ENCODE results near the gene RABL2A.
"Not testable (repeated sequence)": the region's sequence is repeated elsewhere in the genome, so short reads cannot be mapped to it uniquely, and the experiment has no call there.

Gene RABL2A

DNA sequence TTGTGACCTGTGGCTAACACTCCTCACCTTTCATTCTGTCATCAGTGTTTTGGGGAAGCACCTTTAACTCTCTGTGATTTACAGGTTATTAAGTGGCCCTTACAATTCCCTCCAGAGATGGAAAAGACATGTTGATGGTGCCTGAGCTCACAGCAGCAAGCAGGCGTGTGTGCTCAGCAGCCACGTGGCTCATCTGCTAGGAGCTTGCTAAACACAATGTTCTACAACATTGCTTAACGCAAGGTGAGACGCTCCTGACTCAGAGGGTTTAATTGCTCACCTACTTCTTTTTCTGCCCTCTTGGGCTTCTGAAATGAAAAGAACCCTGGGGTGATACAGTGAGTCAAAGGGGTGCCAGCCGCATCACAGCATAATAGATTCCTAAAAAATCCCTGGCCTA, 6.1 kb upstream of the RABL2A start:
- not testable (repeated sequence) for DNase-seq

DNA sequence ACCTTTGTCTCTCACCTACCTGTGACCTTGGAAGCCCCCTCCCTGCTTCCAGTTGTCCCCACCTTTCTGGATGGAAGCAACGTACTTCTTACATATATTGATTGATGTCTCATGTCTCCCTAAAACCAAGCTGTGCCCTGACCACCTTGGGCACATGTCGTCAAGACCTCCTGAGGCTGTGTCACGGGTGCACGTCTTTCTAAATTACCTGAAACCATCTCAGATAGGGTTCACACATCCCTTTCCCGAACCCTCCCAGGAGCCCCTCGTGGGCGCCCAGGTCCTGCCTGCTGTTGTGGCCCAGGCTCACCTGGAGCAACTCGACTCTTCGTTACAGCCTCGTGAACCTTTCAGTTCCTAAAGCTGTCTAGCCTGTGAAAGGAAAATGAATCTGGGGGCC, 1.2 kb upstream of the RABL2A start:
- DNase-seq = not testable (repeated sequence)

DNA sequence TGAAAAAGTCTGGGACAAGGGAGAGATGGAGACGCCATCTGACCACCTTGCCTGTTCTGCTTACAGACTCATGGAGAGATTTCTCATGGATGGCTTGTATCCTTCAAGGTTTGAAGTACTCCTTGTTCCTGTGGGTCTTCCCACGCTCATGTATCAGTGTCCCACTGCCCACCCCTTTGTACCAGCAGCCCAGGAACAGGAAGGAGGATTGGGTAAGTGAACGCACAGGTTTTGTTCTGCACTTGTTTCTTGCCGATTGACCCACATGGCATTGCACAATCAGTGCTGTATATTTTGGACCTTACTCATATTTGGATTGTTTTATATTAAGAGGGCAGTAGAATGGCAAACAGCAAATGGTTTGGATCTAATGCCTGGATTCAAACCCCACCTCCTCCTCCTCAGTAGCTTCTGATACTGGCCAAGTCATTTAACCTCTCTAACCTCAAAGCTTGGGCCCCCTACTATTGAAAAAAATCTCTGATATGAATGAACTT, 5.8 kb downstream of the RABL2A start:
- DNase-seq = not testable (repeated sequence)

DNA sequence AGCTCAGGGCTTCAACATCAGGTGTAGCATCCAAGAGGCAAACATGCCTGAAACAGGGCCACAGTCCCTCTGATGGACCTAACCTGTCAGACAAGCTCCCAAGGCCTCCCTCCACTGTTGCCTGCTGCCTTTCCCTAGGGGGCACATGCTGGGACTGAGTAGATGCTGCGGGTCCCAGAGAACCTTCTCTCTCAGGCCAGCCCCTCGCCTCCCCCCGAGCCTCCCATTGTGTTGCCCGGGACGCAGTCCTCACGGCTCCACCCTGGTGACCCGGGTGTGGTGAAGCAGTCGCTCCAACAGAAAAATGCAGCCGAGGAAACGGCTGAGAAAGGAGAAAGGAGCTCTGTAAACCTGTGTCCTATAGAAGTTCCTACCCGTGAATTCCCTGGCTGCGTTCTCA, 8.3 kb downstream of the RABL2A start:
- DNase-seq = not testable (repeated sequence)

DNA sequence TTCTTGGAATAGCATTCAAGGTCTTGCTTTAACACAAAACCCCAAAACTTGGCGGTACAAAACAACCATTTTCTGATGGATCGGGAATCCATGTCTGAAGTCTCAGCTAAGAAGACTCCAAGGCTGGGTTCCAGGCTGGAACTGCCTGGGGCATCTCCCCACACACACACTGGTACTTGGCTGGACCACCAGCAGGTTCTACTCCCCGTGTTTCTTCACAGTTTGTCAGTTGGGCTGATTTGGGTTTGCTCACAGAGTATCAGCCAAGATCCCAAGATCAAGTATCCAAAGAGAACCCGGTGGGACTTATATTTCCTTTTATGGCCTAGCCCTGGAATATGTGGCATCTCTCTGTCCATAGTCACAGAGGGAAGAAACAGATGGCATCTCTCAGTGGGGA, 9.2 kb downstream of the RABL2A start:
- not testable (repeated sequence) for DNase-seq

DNA sequence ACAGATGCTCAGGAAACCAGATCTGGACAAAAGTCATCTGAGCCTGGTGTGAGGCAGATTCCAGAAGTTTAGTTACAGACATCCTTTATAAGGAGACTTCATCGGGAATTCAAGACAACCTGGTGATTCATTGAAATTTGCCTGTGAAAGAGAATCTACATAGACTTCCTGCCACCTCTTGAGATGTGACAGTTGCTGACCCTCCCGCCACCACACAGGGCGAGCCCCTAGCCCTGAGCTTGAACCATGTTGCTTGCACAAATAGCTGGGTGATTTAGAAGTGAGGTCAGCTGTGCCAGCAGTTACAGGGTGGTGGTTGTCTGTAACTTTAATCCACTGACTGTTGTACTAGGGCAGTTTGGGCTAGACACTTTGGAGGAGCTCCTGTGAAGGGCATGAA, 11.0 kb downstream of the RABL2A start:
- not testable (repeated sequence) for DNase-seq

DNA sequence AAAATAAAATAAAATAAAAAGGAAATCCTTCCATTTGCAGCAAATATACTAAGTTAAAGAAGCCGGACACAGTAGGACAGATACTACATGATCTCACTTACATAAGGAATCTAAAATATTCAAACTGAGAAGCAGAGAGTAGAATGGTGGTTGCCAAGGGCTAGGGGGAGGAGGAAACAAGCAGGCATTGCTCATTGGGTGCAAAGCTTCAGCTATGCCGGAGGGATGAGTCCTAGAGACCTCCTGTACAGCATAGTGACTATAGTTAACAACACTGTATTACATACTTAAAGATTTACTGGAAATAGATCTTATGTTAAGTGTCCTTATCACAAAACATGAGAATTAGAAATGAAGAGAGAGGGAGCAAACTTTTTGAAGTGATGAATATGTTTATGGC, 19.2 kb downstream of the RABL2A start:
- DNase-seq = not testable (repeated sequence)

DNA sequence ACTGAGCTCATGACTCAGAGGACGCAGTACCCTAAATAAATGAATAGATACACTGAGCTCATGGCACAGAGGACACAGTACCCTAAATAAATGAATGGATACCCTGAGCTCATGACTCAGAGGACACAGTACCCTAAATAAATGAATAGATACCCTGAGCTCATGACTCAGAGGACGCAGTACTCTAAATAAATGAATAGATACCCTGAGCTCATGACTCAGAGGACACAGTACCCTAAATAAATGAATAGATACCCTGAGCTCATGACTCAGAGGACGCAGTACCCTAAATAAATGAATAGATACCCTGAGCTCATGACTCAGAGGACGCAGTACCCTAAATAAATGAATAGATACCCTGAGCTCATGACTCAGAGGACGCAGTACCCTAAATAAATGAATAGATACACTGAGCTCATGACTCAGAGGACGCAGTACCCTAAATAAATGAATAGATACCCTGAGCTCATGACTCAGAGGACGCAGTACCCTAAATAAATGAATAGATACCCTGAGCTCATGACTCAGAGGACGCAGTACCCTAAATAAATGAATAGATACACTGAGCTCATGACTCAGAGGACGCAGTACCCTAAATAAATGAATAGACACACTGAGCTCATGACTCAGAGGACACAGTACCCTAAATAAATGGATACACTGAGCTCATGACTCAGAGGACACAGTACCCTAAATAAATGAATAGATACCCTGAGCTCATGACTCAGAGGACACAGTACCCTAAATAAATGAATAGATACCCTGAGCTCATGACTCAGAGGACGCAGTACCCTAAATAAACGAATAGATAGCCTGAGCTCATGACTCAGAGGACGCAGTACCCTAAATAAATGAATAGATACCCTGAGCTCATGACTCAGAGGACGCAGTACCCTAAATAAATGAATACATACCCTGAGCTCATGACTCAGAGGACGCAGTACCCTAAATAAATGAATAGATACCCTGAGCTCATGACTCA, 24.1 kb downstream of the RABL2A start:
- not testable (repeated sequence) for DNase-seq

DNA sequence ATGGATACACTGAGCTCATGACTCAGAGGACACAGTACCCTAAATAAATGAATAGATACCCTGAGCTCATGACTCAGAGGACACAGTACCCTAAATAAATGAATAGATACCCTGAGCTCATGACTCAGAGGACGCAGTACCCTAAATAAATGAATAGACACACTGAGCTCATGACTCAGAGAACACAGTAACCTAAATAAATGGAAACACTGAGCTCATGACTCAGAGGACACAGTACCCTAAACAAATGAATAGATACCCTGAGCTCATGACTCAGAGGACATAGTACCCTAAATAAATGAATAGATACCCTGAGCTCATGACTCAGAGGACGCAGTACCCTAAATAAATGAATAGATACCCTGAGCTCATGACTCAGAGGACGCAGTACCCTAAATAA, 25.5 kb downstream of the RABL2A start:
- not testable (repeated sequence) for DNase-seq

DNA sequence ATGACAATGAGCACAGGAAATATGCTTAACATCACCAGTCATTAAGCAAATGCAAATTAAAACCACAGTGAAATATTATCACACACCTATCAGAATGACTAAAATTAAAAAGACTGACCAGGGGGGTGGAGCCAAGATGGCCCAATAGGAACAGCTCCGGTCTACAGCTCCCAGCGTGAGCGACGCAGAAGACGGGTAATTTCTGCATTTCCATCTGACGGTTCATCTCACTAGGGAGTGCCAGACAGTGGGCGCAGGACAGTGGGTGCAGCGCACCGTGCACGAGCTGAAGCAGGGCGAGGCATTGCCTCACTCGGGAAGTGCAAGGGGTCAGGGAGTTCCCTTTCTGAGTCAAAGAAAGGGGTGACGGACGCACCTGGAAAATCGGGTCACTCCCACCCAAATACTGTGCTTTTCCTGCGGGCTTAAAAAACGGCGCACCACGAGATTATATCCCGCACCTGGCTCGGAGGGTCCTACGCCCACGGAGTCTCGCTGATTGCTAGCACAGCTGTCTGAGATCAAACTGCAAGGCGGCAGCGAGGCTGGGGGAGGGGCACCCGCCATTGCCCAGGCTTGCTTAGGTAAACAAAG, 29.1 kb downstream of the RABL2A start:
- not testable (repeated sequence) for DNase-seq

DNA sequence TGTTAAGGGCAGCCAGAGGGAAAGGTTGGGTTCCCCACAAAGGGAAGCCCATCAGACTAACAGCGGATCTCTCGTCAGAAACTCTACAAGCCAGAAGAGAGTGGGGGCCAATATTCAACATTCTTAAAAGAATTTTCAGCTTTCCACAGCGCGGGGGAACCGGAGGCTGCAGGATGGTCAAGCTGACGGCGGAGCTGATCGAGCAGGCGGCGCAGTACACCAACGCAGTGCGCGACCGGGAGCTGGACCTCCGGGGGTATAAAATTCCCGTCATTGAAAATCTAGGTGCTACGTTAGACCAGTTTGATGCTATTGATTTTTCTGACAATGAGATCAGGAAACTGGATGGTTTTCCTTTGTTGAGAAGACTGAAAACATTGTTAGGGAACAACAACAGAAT, 30.7 kb downstream of the RABL2A start:
- DNase-seq = not testable (repeated sequence)

DNA sequence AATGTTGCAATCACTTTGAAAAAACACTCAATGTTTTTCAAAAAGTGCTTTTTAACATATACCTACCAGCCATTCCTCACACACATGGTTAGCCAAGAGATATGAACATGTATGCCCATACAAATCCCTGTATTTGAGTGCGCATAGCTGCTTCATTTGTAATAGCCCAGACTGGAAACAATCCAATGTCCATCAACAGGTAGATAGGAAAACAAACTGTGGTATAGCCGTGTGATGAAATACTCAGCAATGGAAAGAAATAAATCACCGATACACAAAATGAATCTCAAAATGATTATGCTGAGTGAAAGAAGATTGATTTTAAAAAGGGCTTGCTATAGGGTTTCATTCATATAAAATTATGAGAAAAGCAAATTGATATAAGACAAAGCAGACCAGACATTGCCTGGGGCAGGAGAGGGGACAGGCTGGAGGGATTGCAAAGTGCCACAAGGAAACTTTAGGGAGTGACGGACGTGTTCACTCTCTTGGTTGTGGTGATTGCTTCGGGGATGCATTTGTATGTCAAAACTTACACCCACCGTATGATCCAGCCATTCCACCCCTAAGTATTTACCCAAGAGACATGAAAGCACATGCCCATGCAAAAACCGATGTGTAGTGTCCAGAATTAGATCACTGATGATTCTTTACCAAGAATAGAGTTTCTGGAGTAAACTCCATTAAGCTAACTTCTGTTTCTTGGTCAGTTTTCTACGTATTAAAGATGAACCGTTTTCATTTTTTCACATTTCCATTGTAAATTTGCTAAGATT, 36.4 kb downstream of the RABL2A start:
- not testable (repeated sequence) for DNase-seq

DNA sequence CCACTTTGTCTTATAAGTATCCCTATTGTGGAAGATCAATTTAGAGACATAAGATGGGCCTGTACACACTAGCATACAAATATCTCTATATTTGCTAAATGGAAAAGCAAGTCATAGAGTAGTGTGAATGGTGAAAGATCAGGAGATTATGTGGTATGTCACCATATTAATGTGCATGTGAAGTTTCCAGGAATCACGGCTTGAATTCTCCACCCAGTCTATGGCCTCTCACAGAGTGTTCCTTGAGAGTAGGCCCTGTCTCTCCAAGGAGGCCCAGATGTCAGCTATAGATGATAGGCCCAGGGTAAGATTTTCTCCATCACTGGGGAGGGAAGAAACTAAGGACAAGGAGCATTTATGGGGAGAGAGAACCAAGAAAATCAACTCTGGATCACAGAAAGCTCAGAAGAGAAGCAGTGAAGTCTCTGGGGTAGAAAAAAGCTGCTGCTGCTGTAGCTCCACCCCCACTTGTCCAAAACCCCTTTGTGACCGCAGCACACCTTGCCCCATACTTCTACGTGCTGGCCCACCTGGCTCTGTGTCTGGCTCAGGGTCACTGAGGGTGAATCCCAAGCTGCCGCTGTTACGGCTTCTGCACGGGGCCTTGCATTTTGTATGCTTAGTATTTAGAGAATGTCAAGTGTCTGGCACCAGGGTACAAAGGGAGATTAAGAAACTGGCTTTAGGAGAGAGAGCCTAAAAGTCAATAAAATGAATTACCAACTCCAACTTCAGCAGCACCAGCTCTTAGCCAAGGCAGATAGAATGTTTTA, 37.9 kb downstream of the RABL2A start:
- DNase-seq = not testable (repeated sequence)

DNA sequence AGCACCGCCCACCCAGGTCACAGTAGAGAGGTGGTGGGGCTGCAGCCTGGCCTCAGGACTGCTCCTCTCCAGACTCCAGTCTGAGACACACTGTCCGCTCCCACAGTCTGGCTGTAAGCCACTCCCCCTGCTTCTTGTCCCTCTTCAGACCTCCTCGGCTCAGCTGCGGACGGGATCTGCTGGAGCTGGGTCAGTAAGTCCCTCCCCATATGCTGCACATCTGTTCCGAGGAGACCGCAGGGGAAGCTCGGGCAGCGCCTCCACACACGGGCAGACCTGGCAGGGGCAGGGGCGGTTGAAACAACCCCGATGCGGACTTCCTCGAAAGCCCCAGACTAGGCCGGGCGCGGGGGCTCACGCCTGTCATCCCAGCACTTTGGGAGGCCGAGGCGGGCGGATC, 41.9 kb downstream of the RABL2A start:
- not testable (repeated sequence) for DNase-seq

DNA sequence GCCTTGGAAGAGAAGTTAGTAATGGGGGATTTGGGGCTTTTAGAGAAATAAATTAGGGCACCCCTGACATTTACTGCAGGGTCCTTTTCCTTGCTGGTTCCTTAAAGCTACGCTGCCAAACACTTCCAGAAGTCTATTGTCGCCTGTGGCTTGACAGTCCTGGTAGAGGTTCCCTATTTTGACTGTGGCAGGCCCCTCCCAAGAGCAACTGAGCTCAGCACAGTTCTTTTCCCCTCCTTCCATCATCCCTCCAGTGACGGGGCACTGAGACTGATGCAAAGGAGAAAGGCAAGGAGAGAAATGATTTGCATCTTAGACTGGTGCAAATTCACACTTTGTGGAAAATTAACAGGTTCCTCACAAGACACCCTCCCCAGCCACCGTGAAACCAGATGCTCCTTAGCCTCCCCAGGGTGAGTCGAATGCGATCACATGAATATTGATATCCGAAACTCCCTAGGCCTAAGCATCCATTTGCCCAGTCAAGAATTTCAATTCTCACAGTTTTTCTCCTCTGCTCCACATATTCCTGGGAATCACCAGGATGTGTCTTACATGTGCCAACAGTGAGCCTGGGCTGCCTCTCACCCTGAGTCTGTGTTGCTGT, 45.4 kb downstream of the RABL2A start:
- DNase-seq = no peak

DNA sequence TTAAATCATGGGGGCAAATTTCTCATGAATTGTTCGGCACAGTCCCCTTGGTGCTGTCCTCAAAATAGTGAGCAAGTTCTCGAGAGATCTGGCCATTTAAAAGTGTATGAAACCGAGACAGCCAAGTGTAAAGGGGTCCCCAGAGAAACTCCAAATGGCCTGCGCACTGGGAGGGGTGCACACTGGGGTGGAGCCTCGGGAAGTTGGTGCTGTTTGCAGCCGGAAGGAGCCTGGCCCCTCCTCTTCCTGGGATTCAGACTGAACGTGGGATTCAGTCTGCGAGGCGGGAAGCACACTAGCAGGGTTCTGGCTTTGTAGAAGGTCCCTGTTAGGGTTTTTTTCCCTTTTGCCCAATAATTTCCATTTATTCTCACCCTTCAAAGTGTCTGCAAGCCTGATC, 48.8 kb downstream of the RABL2A start:
- no peak for DNase-seq

DNA sequence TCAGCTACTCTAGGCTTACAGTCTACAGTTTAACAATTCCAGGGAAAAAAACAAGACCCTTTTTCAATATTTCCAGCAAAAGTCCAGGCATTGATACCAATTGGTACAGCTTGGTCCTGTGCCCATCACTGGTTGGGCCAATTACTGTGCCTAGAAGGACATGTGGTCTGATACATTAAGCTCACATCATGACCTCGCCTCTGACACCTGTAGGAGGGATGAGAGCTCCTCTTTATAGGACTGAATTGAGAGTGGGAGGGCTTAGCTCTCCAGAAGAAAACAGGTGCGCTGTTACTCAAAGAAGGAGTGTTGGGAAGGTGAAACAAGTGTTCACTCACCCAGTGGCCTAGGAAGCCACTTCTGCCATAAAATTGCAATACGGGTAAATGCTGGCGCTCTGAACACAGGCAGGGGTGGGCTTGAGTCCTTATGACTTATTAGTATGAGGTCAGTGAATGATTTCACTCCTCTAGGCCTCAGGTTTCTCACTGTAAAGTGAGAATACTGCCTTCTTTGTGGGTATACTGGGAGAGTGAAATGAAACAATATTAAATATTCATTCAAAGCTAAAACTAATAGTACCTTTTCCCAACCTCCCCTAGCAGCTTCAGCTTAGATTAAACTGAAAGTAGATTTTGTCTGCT, 49.7 kb downstream of the RABL2A start:
- DNase-seq = no peak

DNA sequence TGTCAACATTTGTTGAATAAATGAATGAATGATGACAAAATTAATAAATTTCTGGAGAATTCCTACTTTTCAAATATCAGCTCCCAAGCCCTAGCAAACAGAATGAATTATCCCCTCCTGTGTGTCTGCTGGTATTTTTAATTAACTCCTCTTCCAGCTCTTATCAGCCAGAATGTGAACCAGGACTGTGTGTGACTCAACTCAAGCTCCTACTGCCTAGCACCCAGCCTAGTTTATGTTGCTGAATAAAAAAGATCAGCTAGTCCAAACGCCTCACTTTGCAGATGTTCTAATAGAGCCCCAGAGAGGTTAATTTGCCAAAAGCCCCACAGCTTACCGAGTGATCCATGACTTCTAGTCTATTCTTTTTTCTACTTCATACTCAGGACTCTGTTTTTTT, 50.3 kb downstream of the RABL2A start:
- DNase-seq = no peak

DNA sequence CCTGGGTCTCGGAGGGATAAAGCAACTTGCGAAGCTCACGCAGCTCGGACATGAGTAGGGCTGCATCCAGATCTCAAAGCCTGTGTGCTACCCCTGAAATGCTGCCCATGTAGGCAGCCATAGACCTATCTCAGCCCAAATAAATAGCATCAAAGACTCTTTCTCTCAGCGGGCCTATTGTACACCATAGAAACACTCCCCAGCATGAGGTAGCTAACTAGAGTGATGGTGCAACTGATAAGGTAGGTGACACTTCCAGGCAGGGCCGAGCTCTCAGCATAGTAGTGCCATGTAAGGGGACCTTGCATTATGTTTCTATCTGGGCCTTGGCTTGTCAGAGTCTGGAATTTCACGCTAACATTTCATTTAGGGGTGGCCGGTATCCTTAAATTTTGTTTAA, 52.4 kb downstream of the RABL2A start:
- no peak for DNase-seq

DNA sequence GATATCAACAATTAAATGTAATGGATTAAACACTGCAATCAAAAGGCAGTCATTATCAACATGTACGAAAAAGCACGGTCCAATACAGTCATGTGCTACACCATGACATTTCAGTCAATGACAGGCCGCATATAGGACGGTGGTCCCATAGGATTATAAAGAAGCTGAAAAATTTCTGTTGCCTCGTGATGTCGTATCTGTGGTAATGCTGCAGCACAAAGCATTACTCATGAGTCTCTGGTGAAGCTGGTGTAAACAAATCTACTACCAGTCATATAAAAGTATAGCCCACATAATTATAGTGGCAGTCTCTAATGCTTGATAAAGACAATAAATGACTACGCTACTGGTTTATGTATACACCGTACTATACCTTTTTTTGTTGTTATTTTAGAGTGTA, 58.4 kb downstream of the RABL2A start:
- no peak for DNase-seq

DNA sequence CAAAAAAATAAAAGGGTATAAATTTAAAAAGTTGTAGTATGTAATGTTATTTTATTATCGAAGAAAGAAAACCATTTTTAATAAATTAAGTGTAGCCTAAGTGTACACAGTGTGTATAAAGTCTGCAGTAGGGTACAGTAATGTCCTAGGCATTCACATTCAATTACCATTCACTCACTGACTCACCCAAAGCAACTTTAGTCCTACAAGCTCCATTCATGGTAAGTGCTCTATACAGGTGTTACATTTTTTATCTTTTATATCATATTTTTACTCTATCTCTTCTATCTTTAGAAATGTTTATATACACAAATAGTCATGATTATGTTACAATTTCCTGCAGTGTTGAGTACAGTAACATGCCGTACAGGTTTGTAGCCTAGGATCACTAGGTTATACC, 59.5 kb downstream of the RABL2A start:
- DNase-seq = no peak

Measured in retina (tissue), 1 donor.